GM19467 (cell line): ENCODE data around the gene RAB29.
A peak's percentile ranks its signal among the peaks of the same experiment; 100 is the strongest.

Experiments used
- ATAC-seq: cut with Tn5 transposase; IDR thresholded peaks from one replicate; pipeline ENCODE4 v1.9.1; 2021; ENCODE audit warnings: mild to moderate bottlenecking, moderate library complexity; ENCODE audit not compliant: unreplicated experiment

RAB29 gene

GRCh38 chr1:205766570-205766969 lies 8.7 kb downstream of the RAB29 start:
- ATAC-seq, result no peak

DNA sequence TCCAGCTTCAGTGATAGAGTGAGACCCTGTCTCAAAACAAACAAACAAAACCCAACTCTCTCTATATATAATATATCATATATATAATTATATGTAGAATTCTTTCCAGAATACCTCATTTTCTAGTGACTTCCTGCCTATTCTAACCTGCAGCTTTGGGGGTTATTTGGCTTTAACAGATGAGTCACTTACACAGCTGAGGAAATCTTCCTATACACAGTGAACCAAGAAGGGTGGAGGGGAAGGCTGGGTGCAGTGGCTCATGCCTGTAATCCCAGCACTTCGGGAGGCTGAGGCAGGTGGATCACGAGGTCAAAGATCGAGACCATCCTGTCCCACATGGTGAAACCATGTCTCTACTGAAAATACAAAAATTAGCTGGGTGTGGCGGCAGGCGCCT lies 9.2 kb downstream of the RAB29 start:
- no peak for ATAC-seq

DNA sequence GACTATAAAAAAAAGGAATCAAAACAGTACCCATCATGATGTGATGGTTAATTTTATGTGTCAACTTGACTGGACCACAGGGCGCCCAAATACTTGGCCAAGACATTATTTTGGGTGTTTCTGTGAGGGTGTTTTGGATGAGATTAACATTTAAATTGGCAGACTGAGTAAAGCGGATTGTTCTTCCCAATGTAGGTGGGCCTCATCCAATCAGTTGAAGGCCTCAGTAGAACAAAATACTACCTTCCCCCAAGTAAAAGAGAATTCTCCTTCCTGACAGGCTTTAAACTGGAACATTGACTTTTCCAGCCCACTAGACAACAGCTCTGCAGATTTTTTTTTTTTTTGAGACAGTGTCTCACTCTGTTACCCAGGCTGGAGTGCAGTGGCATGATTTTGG lies 10.7 kb downstream of the RAB29 start:
- no peak for ATAC-seq

DNA sequence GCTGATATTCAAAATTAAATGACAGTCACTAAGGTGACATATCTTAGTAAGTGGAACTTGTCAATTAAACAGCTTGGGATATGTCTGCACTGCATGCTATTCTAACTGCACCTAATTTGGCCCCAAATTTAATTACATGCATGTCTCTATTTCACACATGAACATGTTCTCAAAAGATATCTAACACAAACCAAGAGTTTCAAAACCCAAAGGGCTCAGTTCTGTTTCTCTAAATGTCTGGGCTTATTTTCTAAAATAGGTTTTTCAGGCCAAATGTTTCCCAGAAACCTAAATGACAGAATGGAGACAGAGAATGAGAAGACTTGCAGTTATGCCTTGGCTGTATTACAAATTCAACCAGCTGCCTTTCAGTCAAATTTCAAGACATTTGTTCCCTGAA lies 11.3 kb downstream of the RAB29 start:
- no peak for ATAC-seq

DNA sequence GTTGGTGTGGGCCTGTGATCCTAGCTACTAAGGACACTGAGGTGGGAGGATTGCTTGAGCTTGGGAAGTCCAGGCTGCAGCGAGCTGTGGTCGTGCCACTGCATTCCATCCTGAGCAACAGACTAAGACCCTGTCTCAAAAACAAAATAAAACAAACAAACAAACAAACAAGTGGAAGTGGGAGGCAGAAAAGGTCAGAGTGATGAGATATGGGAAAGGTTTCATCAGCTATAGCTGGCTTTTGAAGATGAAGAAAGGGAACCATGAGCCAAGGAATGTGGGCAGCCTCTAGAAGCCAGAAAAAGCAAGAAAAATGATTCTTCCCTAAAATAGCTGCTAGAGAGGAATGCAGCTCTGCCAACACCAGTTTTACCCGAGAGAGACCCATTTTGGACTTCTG lies 14.7 kb downstream of the RAB29 start:
- no peak for ATAC-seq

- ATAC-seq, result no peak
These were observed 18.7 kb downstream of the RAB29 start for GRCh38 chr1:205756552-205756951.

- ATAC-seq, result no peak
These were observed 20.4 kb downstream of the RAB29 start for GRCh38 chr1:205754857-205755256.

- no peak for ATAC-seq
These were observed 24.1 kb downstream of the RAB29 start for GRCh38 chr1:205751036-205751651.

DNA sequence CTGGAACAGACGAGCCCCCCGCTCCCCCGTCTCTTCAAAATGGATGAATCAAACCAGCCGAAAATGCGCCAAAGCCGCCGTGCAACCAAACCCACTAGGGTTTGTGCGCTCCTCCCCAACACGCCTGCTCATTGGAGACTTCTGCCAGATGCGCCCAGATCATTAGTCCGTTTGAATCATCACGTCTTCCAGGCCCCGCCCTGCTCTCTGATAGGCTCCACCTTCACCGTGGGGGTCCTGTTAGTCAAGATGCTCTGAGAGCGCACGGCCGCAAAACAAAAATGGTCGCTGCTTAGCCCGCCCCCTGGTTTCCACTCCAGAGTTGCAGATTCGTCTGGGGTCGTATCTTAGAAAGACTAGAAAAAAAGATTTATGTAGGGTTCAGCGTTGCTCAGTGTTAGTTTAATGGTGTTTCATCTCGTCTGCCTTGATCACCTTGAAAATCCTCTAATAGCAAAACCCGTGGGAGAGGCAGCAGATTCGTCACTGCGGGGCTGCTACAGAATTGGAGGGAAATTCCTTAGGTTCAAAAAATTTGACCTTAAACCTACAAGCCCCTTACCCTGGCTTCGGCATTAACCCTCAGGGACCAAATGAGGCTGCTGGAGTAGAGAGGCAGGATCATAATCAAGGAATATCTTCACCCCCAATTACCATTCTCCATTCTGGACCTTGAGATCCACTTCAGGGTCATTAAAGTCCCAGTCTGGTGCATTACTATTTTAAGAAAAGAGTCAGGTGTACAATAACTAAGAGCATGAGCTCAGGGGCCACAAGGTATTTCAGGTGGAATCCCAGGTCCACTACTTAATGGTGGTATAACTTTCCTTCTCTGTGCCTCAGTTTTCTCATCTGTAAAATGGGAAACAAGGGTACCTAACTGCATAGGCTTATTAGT lies 24.9 kb downstream of the RAB29 start, which contains the start of gene NUCKS1:
TSS of gene NUCKS1 (minus strand) at position 45 of the 898 bp plus-strand sequence. CDS start 209 bp downstream, outside the sequence.
- peak; percentile 66 for ATAC-seq

DNA sequence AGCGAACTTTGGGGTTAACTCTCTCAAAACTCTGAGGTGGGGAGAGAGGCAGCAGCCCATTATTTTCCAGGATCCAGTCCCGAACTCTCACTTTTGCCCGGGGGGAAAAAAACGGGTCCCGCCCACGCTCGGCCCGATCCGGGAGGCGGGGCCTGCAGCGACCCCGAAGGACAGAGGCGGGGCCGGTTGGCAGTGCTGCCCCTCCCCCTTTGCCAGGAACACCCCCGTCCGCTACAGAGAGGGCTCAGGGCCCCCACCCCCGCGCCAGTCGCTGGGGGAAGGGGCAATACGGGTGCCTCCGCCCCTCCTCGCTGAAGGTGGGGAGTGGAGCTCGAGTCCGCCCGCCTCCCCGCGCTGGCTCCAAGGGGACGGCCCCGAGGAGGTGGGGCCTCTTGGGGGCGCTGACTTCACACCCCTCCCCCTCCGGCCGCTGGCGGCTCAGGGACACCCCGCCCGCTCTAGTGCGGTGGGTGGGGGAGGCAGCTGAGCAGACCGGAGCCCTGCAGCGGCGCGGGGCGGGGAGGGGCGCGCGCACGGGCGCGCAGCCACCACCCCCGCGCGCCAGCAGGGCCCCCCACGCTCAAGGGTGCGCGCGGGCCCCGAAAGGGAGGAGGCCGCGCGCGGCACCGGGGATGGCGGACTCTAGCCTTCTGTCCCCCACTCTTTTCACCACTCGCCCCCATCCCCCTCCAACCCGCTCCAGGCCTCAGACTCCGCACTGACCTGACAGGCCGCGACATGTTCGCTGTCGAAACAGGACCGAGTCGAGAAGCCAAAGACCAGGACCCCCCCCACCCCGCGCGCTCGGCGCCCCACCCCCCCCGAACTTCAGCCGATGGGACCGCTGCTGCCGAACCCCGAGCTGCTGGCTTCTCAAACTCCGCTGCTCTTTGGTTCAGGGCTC lies 25.8 kb downstream of the RAB29 start:
- ATAC-seq, result peak; percentile 74

- ATAC-seq, result peak; percentile 9
These were observed 26.7 kb downstream of the RAB29 start for GRCh38 chr1:205748403-205749233.

- no peak for ATAC-seq
These were observed 28.4 kb downstream of the RAB29 start for GRCh38 chr1:205746757-205747412.

DNA sequence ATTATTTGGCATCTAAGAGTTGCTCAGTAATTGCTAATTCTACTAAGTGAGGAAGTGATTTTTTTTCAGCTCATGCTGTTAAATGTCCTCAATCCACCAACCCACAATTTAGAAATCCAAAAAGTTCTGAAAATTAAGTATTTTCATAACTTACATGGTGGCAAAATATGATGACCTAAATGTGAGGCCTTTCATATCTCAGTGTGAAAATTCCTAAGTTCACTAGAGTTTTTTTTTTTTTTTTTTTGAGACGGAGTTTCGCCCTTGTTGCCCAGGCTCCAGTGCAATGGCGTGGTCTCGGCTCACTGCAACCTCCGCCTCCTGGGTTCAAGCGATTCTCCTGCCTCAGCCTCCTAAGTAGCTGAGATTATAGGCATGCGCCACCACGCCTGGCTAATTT lies 30.9 kb downstream of the RAB29 start:
- ATAC-seq, result no peak

DNA sequence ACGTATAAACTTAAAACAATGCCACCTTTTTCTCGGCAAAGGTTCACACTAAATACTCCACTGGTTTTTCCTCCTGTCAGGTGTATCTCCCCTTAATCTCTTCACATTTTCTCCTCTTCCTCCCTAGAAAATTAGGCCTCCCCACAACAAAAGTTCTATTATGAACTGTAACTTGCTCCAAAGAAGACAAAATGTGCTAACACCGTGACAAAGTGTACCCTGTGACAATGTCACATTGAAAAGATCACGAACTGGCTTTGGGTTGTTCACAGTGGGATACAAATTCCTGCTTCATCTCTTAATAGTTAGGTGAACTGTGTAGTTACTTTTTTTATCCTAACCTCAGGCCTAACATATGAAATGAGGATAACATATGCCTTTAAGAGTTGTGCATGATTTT lies 31.3 kb downstream of the RAB29 start:
- ATAC-seq, result no peak

GRCh38 chr1:205741681-205742080 lies 33.6 kb downstream of the RAB29 start:
- ATAC-seq, result no peak

DNA sequence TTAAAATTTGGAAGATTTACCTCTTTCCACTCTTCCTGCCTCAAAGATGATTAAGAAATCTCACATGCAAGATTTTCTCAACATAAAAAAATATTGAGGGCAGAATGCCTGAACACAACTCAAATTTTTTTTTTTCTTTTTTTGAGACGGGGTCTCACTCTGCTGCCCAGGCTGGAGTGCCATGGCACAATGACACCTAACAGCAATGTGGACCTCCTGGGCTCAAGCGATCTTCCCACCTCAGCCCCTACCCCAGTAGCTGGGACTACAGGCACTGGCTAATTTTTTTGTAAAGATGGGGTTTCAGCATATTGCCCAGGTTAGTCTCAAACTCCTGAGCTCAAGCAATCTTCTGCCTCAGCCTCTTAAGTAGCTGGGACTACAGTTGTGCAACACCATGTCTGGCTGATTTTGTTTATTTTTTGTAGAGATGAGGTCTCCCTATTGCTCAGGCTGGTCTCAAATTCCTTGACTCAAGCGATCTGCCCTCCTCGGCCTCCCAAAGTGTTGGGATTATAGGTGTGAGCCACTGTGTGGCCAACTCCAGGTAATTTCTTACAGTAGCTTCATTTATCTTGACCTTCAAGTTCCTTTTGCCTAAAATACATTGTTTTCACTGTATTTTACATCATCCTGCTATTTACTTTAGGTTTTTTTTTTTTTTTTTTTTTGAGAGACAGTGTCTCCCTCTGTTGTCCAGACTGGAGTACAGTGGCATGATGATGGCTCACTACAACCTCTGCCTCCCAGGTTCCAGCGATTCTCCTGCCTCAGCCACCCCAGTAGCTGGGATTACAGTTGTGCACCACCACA lies 35.7 kb downstream of the RAB29 start:
- no peak for ATAC-seq

- ATAC-seq, result no peak
These were observed 40.1 kb downstream of the RAB29 start for GRCh38 chr1:205735218-205735617.

- no peak for ATAC-seq
These were observed 41.7 kb downstream of the RAB29 start for GRCh38 chr1:205733438-205734175.
